Thyroid gland (tissue), 4 donors: Measurements from ENCODE around the gene FIBCD1.

ENCODE experiments used
- CTCF ChIP-seq, 6 experiments: fragments of 200-600 bp in 3 of 6; fragments of 450-650 bp in 3 of 6; sonication (generic) in 3 of 6; IDR thresholded peaks; one replicate each; pipeline ENCODE4 v1.5.1; 2016 to 2019; ENCODE audit warnings: antibody characterized with exemption in 6 of 6, mild to moderate bottlenecking in 2 of 6, inconsistent platforms in 1 of 6, moderate library complexity in 1 of 6
- POLR2A ChIP-seq, 2 donors: fragments of 450-650 bp; IDR thresholded peaks; one replicate each; pipeline ENCODE4 v1.6.1; 2017; ENCODE audit warnings: antibody characterized with exemption in 2 of 2, mild to moderate bottlenecking in 2 of 2, moderate library complexity in 1 of 2

- TF ChIP-seq CTCF (IDR thresholded peaks at IDR 0.05) (no peak), POLR2A (IDR thresholded peaks at IDR 0.05) (no peak)
These were observed 9.2 kb upstream of the FIBCD1 start for GRCh38 chr9:130948266-130948665.
